DND-41 (cell line): ENCODE measurements around the gene FNBP1L.

Experiments
- EZH2 ChIP-seq: IDR thresholded peaks from 3 replicates; pipeline ENCODE4 v1.6.1; 2012; ENCODE audit warnings: borderline replicate concordance, low read depth, mild to moderate bottlenecking, moderate library complexity, low read length, inconsistent platforms; ENCODE audit not compliant: severe bottlenecking
- TF ChIP-seq, protein P1 (sequence below): IDR thresholded peaks from 2 replicates; pipeline ENCODE4 v1.5.1; 2012; ENCODE audit warnings: borderline replicate concordance, low read length, moderate library complexity, mild to moderate bottlenecking; ENCODE audit not compliant: poor library complexity, severe bottlenecking; ENCODE audit errors: extremely low read depth

DNA sequence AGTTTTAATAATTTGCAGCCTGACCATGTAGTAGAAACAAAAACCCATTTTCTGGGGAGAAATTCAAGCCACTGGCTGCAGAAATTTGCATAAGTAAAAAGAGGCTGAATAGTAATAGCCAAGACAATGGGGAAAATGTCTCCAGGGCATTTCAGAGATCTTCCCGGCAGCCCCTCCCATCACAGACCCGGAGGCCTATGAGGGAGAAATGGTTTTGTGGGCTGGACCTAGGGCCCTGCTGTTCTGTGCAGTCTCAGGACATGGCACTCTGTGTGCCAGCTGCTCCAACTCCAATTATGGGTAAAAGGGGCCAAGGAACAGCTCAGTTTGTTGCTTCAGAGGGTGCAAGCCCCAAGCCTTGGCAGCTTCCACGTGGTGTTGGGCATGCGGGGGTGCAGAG, 39.7 kb upstream of the FNBP1L start:
- TF ChIP-seq, protein P1, sequence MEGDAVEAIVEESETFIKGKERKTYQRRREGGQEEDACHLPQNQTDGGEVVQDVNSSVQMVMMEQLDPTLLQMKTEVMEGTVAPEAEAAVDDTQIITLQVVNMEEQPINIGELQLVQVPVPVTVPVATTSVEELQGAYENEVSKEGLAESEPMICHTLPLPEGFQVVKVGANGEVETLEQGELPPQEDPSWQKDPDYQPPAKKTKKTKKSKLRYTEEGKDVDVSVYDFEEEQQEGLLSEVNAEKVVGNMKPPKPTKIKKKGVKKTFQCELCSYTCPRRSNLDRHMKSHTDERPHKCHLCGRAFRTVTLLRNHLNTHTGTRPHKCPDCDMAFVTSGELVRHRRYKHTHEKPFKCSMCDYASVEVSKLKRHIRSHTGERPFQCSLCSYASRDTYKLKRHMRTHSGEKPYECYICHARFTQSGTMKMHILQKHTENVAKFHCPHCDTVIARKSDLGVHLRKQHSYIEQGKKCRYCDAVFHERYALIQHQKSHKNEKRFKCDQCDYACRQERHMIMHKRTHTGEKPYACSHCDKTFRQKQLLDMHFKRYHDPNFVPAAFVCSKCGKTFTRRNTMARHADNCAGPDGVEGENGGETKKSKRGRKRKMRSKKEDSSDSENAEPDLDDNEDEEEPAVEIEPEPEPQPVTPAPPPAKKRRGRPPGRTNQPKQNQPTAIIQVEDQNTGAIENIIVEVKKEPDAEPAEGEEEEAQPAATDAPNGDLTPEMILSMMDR: no peak
- no peak for TF ChIP-seq EZH2
